ENCODE results near the gene ACSF3.
A peak's percentile ranks its signal among the peaks of the same experiment; 100 is the strongest.

The ACSF3 gene
- 9.6 to 56.4 (median 28.1) reads per million in 17 experiments for total RNA-seq

GRCh38 chr16:89093602-89094251 lies at the start of gene ACSF3:
Gene ACSF3 (plus strand): TSS chr16:89093852. CDS start chr16:89100682, 6,830 bp downstream.
- peak; percentile 76 to 93 (median 86) for DNase-seq

GRCh38 chr16:89044418-89045180 lies 49.1 kb upstream of the ACSF3 start:
- peak in 1 of 4 experiments; percentile 1 for DNase-seq

DNA sequence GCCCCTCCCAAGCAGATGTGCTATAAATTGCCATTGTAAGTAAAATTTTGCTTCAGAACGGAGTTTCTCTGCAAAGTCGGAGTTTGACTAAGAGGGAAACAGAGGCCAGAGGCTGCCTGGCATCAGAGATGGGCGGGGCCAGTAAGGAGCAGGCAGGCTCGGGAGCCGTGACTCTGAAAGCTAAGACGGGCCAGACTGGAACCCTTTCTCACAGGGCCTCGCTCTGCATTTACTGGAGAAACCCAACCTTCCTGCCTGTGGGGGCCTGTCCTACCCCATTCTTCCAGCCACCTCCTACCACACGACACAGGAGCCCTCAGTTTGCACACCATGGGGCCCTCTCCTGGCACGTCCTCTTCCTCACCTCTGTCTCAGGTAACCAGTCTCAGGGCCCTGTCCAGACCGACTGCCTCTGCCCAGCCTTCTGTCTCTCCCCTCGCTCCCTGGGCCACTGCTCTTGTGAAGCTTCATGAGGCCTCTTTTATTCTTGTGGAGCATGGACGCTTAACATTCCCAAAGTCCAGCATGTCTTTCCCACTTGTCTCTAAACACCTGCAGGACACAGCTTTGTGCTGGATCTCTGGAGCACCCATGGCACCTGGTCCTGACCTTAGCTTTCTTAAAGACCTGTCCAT lies 48.4 kb upstream of the ACSF3 start:
- DNase-seq = peak in 1 of 4 experiments; percentile 1

- DNase-seq = no peak
Measured at GRCh38 chr16:89045881-89046280, 47.8 kb upstream of the ACSF3 start.

DNA sequence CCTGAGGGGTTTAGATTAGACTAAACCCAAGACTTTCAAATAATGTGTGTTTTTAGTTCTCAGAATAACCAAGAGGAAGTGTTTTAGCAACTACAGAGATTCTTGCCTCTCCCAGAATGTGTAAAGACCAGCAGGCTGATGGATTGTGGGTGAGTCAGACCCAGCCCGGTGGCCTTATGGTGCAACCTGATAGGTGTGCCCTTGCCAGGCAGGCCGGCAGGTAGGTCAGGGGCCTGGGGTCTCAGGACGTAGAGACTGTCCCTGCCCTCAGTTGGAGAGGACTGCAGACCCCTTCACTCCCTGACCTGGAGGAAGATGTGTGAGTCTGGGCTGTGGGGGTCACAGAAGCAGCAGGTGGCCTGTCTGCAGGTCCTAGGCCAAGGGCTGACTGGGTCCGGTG lies 47.2 kb upstream of the ACSF3 start:
- peak in 1 of 4 experiments; percentile 7 for DNase-seq

GRCh38 chr16:89047331-89048089 lies 46.1 kb upstream of the ACSF3 start:
- DNase-seq = no peak

DNA sequence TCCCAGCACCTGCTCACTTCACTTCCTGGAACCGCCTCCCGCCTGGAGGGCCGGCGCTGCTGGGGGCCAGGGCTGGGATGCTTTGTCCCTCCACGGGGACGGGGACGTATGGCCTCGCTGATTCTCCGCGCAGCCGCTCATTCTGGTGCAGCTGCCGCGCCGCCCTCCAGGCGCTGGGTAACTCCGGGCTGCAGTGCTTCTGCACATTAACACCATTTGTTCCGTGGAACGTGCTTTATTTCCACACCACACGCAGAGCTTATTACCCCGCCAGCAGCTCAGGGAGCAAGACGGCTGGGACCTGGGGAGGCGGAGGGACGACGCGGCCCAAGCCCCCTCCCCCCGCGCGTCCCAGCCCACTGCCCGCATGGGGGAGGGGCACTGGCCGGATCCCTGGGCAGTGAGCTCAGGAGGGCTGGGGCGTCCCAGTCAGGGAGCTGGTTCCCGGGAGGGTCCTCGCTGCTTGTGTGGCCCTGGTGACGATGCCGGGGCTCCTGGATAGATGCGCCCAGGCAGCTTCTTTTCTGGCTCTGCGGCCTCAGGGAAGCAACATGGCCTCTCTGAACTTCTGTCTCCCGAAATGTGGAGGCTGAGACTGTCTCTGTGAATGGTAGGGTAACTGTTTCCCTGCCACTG lies 45.4 kb upstream of the ACSF3 start:
- no peak for DNase-seq

DNA sequence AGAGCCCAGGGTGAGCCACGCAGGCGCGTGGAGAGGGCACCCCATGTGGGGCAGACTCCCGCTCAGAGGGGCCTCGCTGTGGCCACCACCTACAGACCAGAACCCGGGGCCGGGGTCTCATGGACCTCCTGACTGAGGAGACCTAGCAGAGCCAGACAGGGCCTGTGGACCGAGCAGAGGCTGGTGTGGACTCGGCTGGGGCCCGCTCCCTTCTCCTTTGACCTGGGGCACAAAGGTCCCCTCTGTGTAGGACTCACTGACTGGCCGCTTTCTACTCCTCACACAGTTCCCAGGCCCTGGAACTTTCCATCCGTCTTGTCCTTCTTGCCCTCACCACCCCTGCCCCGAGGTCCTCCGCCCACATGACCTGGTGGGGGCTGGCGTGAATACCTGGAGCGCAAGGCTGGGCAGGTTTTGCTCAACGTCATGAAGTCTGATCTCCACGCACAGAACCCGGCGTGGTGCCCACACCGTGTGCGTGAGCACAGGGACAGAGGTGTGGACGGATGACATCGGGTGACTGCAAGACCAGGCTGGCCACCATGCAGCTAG lies 44.7 kb upstream of the ACSF3 start:
- no peak for DNase-seq

GRCh38 chr16:89049484-89050118 lies 44.1 kb upstream of the ACSF3 start:
- no peak for DNase-seq

DNA sequence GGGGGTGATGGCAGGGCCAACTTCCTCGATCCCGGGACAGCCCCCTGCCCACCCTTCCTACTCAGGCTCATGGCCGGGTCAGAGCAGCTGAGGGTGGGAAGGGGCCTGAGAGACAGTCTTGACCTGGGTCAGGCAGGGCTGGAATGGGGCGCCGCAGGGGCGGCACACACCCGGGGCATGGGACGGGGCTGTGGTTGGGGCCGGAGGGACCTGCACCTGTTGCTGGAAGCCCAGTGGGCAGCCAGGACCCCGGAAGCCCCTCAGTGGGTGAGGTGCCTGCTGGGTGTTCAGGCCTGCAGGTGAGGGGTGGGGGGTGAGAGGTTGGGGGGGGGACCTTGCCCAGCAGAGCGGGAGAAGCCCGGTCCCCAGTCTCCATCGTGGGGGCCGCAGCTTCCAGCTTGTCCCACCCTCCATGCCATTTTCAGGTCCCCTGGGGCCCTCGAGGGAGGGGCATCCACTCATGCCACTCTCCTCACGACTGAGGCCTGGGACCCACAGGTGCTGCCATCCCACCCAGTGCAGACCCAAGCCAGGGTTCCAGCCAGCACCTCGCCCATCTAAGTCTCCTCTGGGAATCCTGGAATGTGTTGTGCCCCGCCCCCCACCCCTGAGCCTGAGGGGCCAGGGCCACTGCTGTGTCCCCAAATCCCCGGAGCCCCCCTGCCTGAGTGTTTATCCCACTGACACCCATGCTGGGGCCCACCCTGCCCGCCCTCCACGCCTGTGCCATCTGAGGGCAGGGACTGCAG lies 43.4 kb upstream of the ACSF3 start:
- no peak for DNase-seq

DNA sequence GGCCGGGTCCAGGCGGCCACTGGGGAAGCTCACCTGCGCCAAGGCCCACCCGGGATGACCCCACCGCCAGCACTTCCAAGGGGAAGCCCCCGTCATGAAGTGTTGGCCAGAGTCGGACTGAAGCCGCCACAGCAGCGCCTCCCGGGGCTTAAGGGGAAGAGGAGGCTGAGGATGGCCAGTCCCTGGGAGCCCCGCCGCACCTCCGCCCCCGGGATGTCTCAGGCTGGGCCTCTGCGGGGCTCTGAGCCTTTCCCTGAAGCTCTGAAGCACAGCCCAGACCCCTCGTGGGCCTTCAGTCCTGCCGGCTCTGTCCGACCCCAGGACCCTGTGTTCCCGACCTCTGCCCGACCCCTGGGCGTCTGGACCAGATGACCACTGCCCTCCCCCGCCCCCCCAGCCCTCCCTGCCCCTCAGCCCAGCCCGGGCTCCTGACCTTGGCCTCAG lies 42.8 kb upstream of the ACSF3 start:
- DNase-seq = no peak

GRCh38 chr16:89051521-89052166 lies 42.0 kb upstream of the ACSF3 start:
- no peak for DNase-seq

DNA sequence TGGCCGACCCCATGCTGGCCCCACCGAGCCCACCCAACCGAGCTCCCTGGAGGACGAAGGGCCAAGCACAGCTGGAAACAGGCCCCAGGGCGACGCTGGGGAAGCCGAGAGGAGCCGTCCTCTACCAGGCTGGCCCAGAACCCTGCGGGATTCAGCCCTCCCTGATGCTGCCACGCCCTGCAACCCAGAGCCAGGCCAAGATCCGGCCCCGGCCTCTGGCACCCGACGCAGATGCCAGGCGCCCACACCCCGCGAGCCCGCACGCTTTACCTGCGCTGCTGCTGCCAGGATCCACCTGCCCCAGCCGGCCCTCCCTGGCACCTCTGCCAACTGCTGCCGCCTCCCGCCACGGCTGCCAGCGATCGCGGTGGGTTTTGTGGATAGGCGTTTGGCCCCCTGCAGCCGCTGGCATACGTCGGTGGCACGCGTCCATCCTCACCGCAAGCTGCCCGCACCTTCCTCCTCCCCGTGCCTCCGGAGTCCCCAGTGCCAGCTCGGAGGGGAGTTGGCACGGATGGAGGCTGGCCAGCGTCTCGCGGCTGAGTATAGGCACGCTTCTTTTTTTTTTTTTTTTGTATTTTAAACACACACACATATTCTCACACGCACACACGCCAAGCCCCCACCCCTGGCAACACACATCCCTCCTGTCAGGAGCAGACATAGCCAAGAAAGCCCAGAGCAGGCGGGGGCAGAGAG lies 41.3 kb upstream of the ACSF3 start:
- peak in 1 of 4 experiments; percentile 15 for DNase-seq

- peak; percentile 62 to 77 (median 68) for DNase-seq
Measured at GRCh38 chr16:89052890-89053724, 40.5 kb upstream of the ACSF3 start.

DNA sequence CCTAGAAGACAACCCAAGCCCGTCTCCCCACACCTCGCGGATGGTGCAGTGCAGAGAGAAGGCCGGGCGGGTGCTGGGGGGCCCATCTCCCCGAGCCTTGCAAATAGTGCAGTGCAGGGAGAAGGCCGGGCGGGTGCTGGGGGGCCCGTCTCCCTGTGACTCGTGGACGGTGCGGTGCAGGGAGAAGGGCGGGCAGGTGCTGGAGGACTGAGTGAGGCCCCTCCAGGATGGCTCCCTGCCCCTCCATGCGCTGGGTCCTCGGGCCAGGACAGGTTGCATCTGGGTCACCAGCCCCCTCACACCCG lies 40.0 kb upstream of the ACSF3 start:
- no peak for DNase-seq

DNA sequence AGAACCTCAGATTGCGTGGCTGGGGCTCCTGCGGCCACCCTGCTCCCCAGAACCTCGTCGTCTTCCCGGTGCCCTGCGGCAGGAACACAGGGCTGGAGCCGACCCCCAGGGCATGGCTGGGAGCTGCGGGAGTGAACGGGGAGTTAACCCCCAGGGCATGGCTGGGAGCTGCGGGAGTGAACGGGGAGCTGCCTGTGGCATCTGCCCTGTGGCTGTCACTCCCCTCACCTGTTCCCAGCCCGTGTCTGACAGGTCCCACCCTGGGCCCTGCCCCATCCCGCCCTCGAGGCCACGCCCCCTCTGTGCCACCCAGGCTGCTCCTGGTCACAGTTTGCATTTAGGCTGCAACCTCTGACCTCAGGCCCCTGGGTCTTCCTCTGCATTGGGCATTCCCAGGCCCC lies 39.4 kb upstream of the ACSF3 start:
- no peak for DNase-seq

- no peak for DNase-seq
Measured at GRCh38 chr16:89054714-89055113, 38.9 kb upstream of the ACSF3 start.

- no peak for DNase-seq
Measured at GRCh38 chr16:89055313-89055712, 38.3 kb upstream of the ACSF3 start.
